ENCODE measurements around the gene RNF25.

DNA sequence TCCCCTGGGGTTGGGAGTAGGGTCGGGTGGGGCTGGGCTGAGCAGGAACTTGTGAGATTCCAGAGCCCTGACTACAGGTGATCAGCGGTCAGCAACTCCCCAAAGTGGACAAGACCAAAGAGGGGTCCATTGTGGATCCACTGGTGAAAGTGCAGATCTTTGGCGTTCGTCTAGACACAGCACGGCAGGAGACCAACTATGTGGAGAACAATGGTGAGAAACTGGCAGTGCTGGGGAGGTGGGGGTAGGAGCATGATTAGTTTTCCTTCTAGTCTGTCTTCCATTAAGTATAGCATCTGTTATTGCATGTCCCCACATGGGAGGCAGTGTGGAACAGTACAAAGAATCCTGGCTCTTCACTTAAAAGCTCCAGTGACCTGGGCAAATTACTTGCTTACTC, 36.1 kb downstream of the RNF25 start:
- TF ChIP-seq, protein P1, sequence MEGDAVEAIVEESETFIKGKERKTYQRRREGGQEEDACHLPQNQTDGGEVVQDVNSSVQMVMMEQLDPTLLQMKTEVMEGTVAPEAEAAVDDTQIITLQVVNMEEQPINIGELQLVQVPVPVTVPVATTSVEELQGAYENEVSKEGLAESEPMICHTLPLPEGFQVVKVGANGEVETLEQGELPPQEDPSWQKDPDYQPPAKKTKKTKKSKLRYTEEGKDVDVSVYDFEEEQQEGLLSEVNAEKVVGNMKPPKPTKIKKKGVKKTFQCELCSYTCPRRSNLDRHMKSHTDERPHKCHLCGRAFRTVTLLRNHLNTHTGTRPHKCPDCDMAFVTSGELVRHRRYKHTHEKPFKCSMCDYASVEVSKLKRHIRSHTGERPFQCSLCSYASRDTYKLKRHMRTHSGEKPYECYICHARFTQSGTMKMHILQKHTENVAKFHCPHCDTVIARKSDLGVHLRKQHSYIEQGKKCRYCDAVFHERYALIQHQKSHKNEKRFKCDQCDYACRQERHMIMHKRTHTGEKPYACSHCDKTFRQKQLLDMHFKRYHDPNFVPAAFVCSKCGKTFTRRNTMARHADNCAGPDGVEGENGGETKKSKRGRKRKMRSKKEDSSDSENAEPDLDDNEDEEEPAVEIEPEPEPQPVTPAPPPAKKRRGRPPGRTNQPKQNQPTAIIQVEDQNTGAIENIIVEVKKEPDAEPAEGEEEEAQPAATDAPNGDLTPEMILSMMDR (IDR thresholded peaks at IDR 0.05; ENCODE audit: insufficient read depth, low read length, poor library complexity, severe bottlenecking) = no peak
- TF ChIP-seq EZH2phosphoT487 (conservative IDR thresholded peaks at IDR 0.05; ENCODE audit: low read length) = no peak

Data from SU-DHL-6 (cell line).